ENCODE measurements around the gene RPS24.

GRCh38 chr10:78035025-78035424 lies 1.4 kb downstream of the RPS24 start:
- no peak for TF ChIP-seq POLR2A (IDR thresholded peaks at IDR 0.05)
- TF ChIP-seq CTCF (IDR thresholded peaks at IDR 0.05 in 4 of 5, conservative IDR thresholded peaks at IDR 0.05 in 1 of 5), result no peak

Measured in gastrocnemius medialis (tissue), 4 donors.